Lower leg skin (tissue), 3 donors: ENCODE results near the gene NANS.

Experiments
- POLR2A ChIP-seq, 2 donors: fragments of 450-650 bp; IDR thresholded peaks; one replicate each; pipeline ENCODE4 v1.6.1; 2016 to 2017; ENCODE audit warnings: antibody characterized with exemption in 2 of 2, mild to moderate bottlenecking in 1 of 2, moderate library complexity in 1 of 2
- TF ChIP-seq, protein P1 (sequence below), 3 donors: fragments of 450-650 bp; IDR thresholded peaks; one replicate each; pipeline ENCODE4 v1.5.1; 2016; ENCODE audit warnings: antibody characterized with exemption in 3 of 3, mild to moderate bottlenecking in 3 of 3, moderate library complexity in 2 of 3

DNA sequence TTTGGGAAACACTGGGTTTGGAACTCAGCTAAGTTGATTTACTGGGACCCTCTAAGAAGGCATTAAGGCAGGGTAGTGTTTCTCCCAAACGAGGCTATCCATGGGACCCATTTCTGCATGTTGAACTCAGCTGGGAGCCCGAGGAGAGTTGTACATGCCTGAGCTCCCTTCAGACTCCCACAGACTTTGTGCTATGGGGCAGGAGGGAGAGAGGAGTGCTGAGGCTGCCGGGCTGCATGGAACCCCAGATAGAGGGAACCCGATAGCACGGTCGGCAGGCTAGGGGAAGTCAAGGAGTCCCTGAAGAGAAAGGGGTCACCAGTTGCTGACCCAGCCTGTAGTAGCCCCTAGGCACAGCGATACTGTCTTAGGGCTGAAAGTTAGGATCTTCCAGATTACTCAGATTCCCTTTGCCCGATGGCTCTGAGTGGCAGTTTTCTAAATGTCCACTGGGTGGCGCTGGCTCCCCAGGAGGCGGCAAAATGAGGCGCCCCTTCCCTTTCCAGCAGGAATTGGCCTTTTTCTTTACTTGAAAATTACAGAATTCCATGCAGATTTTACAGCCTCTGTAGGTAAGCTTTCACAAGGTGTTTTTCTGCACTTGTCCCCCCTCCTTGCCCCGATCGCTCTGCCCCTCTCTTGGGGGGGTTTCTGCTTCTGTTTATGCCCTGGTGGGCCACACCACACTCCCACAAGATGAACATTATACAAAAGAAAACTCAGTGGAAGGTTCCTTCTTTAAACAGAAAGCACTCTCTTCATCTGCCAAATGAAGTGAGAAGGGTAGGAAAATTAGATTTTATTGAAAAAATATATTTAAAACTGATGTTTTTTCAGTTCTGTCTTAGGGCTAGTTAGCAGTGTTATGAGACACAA lies 17.8 kb downstream of the NANS start:
- TF ChIP-seq, protein P1, sequence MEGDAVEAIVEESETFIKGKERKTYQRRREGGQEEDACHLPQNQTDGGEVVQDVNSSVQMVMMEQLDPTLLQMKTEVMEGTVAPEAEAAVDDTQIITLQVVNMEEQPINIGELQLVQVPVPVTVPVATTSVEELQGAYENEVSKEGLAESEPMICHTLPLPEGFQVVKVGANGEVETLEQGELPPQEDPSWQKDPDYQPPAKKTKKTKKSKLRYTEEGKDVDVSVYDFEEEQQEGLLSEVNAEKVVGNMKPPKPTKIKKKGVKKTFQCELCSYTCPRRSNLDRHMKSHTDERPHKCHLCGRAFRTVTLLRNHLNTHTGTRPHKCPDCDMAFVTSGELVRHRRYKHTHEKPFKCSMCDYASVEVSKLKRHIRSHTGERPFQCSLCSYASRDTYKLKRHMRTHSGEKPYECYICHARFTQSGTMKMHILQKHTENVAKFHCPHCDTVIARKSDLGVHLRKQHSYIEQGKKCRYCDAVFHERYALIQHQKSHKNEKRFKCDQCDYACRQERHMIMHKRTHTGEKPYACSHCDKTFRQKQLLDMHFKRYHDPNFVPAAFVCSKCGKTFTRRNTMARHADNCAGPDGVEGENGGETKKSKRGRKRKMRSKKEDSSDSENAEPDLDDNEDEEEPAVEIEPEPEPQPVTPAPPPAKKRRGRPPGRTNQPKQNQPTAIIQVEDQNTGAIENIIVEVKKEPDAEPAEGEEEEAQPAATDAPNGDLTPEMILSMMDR (IDR thresholded peaks at IDR 0.05): peak in 1 of 3 donors; percentile 67
- TF ChIP-seq POLR2A (IDR thresholded peaks at IDR 0.05): no peak
